K562 (cell line): Measurements from ENCODE around the gene PCDH9.

Experiments
- EZH2 ChIP-seq: IDR thresholded peaks from 2 replicates; pipeline ENCODE4 v1.6.1; 2012; ENCODE audit warnings: low read depth, mild to moderate bottlenecking, inconsistent platforms, low read length, borderline replicate concordance
- FOXO4 ChIP-seq: fragments of 450-650 bp; formaldehyde crosslinking; IDR thresholded peaks from 2 replicates; pipeline ENCODE4 v1.4.0; 2020; ENCODE audit warnings: mild to moderate bottlenecking, moderate library complexity
- GABPA ChIP-seq: fragments of 200-800 bp; sonication (Bioruptor generic); conservative IDR thresholded peaks from 2 replicates; pipeline ENCODE4 v1.6.1; 2016; ENCODE audit warnings: low read depth, missing genetic modification characterization, missing compliant biosample characterization
- POLR2A ChIP-seq: fragments of 450-650 bp; conservative IDR thresholded peaks from 2 replicates; pipeline ENCODE4 v1.6.1; 2016
- ZNF274 ChIP-seq: IDR thresholded peaks from 2 replicates; pipeline ENCODE4 v1.6.1; 2011; ENCODE audit warnings: low read depth, mild to moderate bottlenecking, low read length, moderate library complexity, borderline replicate concordance

- no peak for TF ChIP-seq FOXO4 (CRISPR knock-in tag)
- TF ChIP-seq POLR2A: no peak
- no peak for TF ChIP-seq EZH2
- no peak for TF ChIP-seq GABPA (tag)
- TF ChIP-seq ZNF274: no peak
Measured at GRCh38 chr13:66627512-66627911, 602.6 kb downstream of the PCDH9 start.
